Natural killer cell treated with Interleukin-12 subunit alpha and Interleukin-12 subunit beta and Interleukin-15 and Interleukin-18, amount 100 ng/mL, for 72 hours (primary cell): Measurements from ENCODE around the gene PRKAR2A. TPM values are rescaled to one million over a fixed set of nuclear protein-coding genes. Genes with fewer than 3 reads are reported as not detected.

Experiments used
- ATAC-seq, 2 donors: fragments of 150-1000 bp; cut with Tn5 transposase in 1 of 2; sonication (Bioruptor Pico), chemical (Tn5 transposase) in 1 of 2; 2 replicates each; pipeline ENCODE4 v1.10.0; 2021
- DNase-seq: peaks from one replicate; pipeline ENCODE4 v3.0.0; 2022; ENCODE audit warnings: low spot score
- H3K27ac Mint-ChIP-seq, 2 donors: 1 replicate in 1 of 2; 2 replicates in 1 of 2; pipeline ENCODE4 v1.8.0; 2022; ENCODE audit warnings: mixed read lengths in 2 of 2, mild to moderate bottlenecking in 1 of 2, moderate library complexity in 1 of 2
- H3K27me3 Mint-ChIP-seq, 2 donors: 1 replicate in 1 of 2; 2 replicates in 1 of 2; pipeline ENCODE4 v1.8.0; 2022; ENCODE audit warnings: mixed read lengths in 2 of 2
- H3K36me3 Mint-ChIP-seq: one replicate; pipeline ENCODE4 v1.8.0; 2022; ENCODE audit warnings: mixed read lengths
- H3K4me1 Mint-ChIP-seq, 2 donors: 1 replicate in 1 of 2; 2 replicates in 1 of 2; pipeline ENCODE4 v1.8.0; 2022; ENCODE audit warnings: low read depth in 2 of 2, mixed read lengths in 2 of 2, mild to moderate bottlenecking in 1 of 2
- H3K4me3 Mint-ChIP-seq: one replicate; pipeline ENCODE4 v1.8.0; 2022; ENCODE audit warnings: mixed read lengths
- H3K9me3 Mint-ChIP-seq: 2 replicates; pipeline ENCODE4 v1.8.0; 2022; ENCODE audit warnings: mixed read lengths
- total RNA-seq, 2 donors: library from RNA; stranded (reverse); gene quantifications; one replicate each; pipeline ENCODE4 v1.2.3, GENCODE V29; 2022

Gene PRKAR2A
- total RNA-seq = 10 to 100 TPM; 46.0 to 46.4 TPM

GRCh38 chr3:48847504-48848423 is at the start of gene PRKAR2A:
Gene PRKAR2A (minus strand): TSS chr3:48847874. CDS start chr3:48847596, 278 bp downstream.
- no peaks in the 10 kb centered on the region for H3K36me3 Mint-ChIP-seq
- H3K4me3 Mint-ChIP-seq = peak within 1 kb of the TSS; percentile 84
- no peaks in the 10 kb centered on the region for H3K9me3 Mint-ChIP-seq
- H3K27me3 Mint-ChIP-seq = no peaks in the 10 kb centered on the region
- peak within 1 kb of the TSS; percentile 86 to 95 for H3K27ac Mint-ChIP-seq
- ATAC-seq (peak; percentile 97 to 99), DNase-seq (peak; percentile 95)
- peaks cover 12 to 13% of the 10 kb centered on the region in 2 donors for H3K4me1 Mint-ChIP-seq

- ATAC-seq (no peak), DNase-seq (no peak)
- no peaks in the 10 kb centered on the region for H3K27me3 Mint-ChIP-seq
- no peaks in the 10 kb centered on the region for H3K9me3 Mint-ChIP-seq
- H3K4me3 Mint-ChIP-seq = peak overlapping the region; percentile 86
- H3K36me3 Mint-ChIP-seq = no peaks in the 10 kb centered on the region
- H3K27ac Mint-ChIP-seq = peak overlapping the region; percentile 98 to 99
- H3K4me1 Mint-ChIP-seq = peaks cover 32 to 40% of the 10 kb centered on the region in 2 donors
Observed at GRCh38 chr3:48896936-48897335, 49.3 kb upstream of the PRKAR2A start.

- no peak overlapping the region for H3K27ac Mint-ChIP-seq
- no peaks in the 10 kb centered on the region for H3K36me3 Mint-ChIP-seq
- H3K27me3 Mint-ChIP-seq = no peaks in the 10 kb centered on the region
- no peak overlapping the region for H3K4me3 Mint-ChIP-seq
- peaks cover 26 to 40% of the 10 kb centered on the region in 2 donors for H3K4me1 Mint-ChIP-seq
- no peaks in the 10 kb centered on the region for H3K9me3 Mint-ChIP-seq
- ATAC-seq (no peak), DNase-seq (no peak)
Observed at GRCh38 chr3:48894516-48894915, 46.8 kb upstream of the PRKAR2A start.

GRCh38 chr3:48891606-48892005 is 43.9 kb upstream of the PRKAR2A start:
- DNase-seq (no peak), ATAC-seq (no peak)
- Mint-ChIP-seq H3K9me3 (no peaks in the 10 kb centered on the region), H3K27ac (peak overlapping the region in 1 of 2 donors; percentile 80), H3K4me1 (peaks cover 6 to 22% of the 10 kb centered on the region in 2 donors), H3K4me3 (no peak overlapping the region), H3K27me3 (no peaks in the 10 kb centered on the region), H3K36me3 (no peaks in the 10 kb centered on the region)

GRCh38 chr3:48885753-48886152 is 38.1 kb upstream of the PRKAR2A start:
- Mint-ChIP-seq H3K36me3 (peaks cover 8% of the 10 kb centered on the region), H3K27ac (peak overlapping the region in 1 of 2 donors; percentile 20), H3K4me1 (peaks cover 14 to 28% of the 10 kb centered on the region in 2 donors), H3K27me3 (no peaks in the 10 kb centered on the region), H3K4me3 (no peak overlapping the region), H3K9me3 (no peaks in the 10 kb centered on the region)
- no peak for DNase-seq
- no peak for ATAC-seq

- no peak overlapping the region for H3K4me3 Mint-ChIP-seq
- peak overlapping the region in 1 of 2 donors; percentile 20 for H3K27ac Mint-ChIP-seq
- no peak for ATAC-seq
- peaks cover 8% of the 10 kb centered on the region for H3K36me3 Mint-ChIP-seq
- peaks cover 13 to 23% of the 10 kb centered on the region in 2 donors for H3K4me1 Mint-ChIP-seq
- no peak for DNase-seq
- no peaks in the 10 kb centered on the region for H3K27me3 Mint-ChIP-seq
- H3K9me3 Mint-ChIP-seq = no peaks in the 10 kb centered on the region
Observed at GRCh38 chr3:48881652-48882114, 34.0 kb upstream of the PRKAR2A start.

GRCh38 chr3:48881006-48881405 is 33.3 kb upstream of the PRKAR2A start:
- peaks cover 13 to 23% of the 10 kb centered on the region in 2 donors for H3K4me1 Mint-ChIP-seq
- DNase-seq (no peak), ATAC-seq (no peak)
- H3K27me3 Mint-ChIP-seq = no peaks in the 10 kb centered on the region
- H3K27ac Mint-ChIP-seq = peak overlapping the region in 1 of 2 donors; percentile 20
- H3K36me3 Mint-ChIP-seq = peaks cover 8% of the 10 kb centered on the region
- H3K4me3 Mint-ChIP-seq = no peak overlapping the region
- no peaks in the 10 kb centered on the region for H3K9me3 Mint-ChIP-seq

- Mint-ChIP-seq H3K27ac (peak overlapping the region in 1 of 2 donors; percentile 67), H3K4me1 (peaks cover 13 to 14% of the 10 kb centered on the region in 2 donors), H3K9me3 (no peaks in the 10 kb centered on the region), H3K4me3 (no peak overlapping the region), H3K36me3 (peaks cover 7% of the 10 kb centered on the region), H3K27me3 (no peaks in the 10 kb centered on the region)
- DNase-seq = no peak
- ATAC-seq = no peak
Observed at GRCh38 chr3:48879994-48880377, 32.3 kb upstream of the PRKAR2A start.

GRCh38 chr3:48879307-48879993 is 31.8 kb upstream of the PRKAR2A start:
- peaks cover 9 to 13% of the 10 kb centered on the region in 2 donors for H3K4me1 Mint-ChIP-seq
- H3K27me3 Mint-ChIP-seq = no peaks in the 10 kb centered on the region
- no peaks in the 10 kb centered on the region for H3K9me3 Mint-ChIP-seq
- DNase-seq (no peak), ATAC-seq (no peak)
- peaks cover 1% of the 10 kb centered on the region for H3K36me3 Mint-ChIP-seq
- peak overlapping the region in 1 of 2 donors; percentile 67 for H3K27ac Mint-ChIP-seq
- H3K4me3 Mint-ChIP-seq = no peak overlapping the region

GRCh38 chr3:48877671-48878070 is 30.0 kb upstream of the PRKAR2A start:
- Mint-ChIP-seq H3K36me3 (no peaks in the 10 kb centered on the region), H3K27me3 (no peaks in the 10 kb centered on the region), H3K4me1 (peaks cover 8 to 13% of the 10 kb centered on the region in 2 donors), H3K9me3 (no peaks in the 10 kb centered on the region), H3K4me3 (no peak overlapping the region), H3K27ac (no peak overlapping the region)
- no peak for ATAC-seq
- DNase-seq = no peak

GRCh38 chr3:48863122-48863521 is 15.4 kb upstream of the PRKAR2A start:
- DNase-seq = no peak
- Mint-ChIP-seq H3K36me3 (peaks cover 10% of the 10 kb centered on the region), H3K4me1 (peaks cover 6 to 8% of the 10 kb centered on the region in 2 donors), H3K4me3 (no peak overlapping the region), H3K27me3 (no peaks in the 10 kb centered on the region), H3K9me3 (no peaks in the 10 kb centered on the region), H3K27ac (no peak overlapping the region)
- no peak for ATAC-seq

GRCh38 chr3:48859206-48859605 is 11.5 kb upstream of the PRKAR2A start:
- Mint-ChIP-seq H3K27me3 (no peaks in the 10 kb centered on the region), H3K36me3 (peaks cover 4% of the 10 kb centered on the region), H3K4me3 (no peak overlapping the region), H3K27ac (no peak overlapping the region), H3K9me3 (no peaks in the 10 kb centered on the region), H3K4me1 (peaks cover 0 to 3% of the 10 kb centered on the region in 2 donors)
- ATAC-seq (no peak), DNase-seq (no peak)

GRCh38 chr3:48858709-48859108 is 11.0 kb upstream of the PRKAR2A start:
- peaks cover 4% of the 10 kb centered on the region for H3K36me3 Mint-ChIP-seq

GRCh38 chr3:48857641-48858040 is 10.0 kb upstream of the PRKAR2A start:
- Mint-ChIP-seq H3K27ac (peak overlapping the region in 1 of 2 donors; percentile 45), H3K4me3 (no peak overlapping the region), H3K4me1 (peaks cover 0 to 7% of the 10 kb centered on the region in 2 donors), H3K9me3 (no peaks in the 10 kb centered on the region), H3K27me3 (no peaks in the 10 kb centered on the region), H3K36me3 (peaks cover 4% of the 10 kb centered on the region)
- ATAC-seq (no peak), DNase-seq (no peak)

More at GRCh38 chr3:48858709-48859108, 11.0 kb upstream of the PRKAR2A start:
- no peaks in the 10 kb centered on the region for H3K27me3 Mint-ChIP-seq
- no peak overlapping the region for H3K4me3 Mint-ChIP-seq
- H3K4me1 Mint-ChIP-seq = peaks cover 0 to 6% of the 10 kb centered on the region in 2 donors
- DNase-seq = no peak
- H3K9me3 Mint-ChIP-seq = no peaks in the 10 kb centered on the region
- ATAC-seq = no peak
- no peak overlapping the region for H3K27ac Mint-ChIP-seq
